ACC112 (cell line): ENCODE data around the gene LIF.

ENCODE experiments used
- H2AFZ ChIP-seq: fragments of 200-600 bp; sonication (generic); one replicate; pipeline ENCODE4 v1.6.0; 2017; ENCODE audit warnings: antibody characterized with exemption, low read length; ENCODE audit not compliant: unreplicated experiment
- H3K27ac ChIP-seq: fragments of 200-600 bp; sonication (generic); 2 replicates; pipeline ENCODE4 v1.5.1; 2014; ENCODE audit warnings: low read depth, mild to moderate bottlenecking, antibody characterized with exemption, low read length, moderate library complexity
- H3K27me3 ChIP-seq: fragments of 200-600 bp; sonication (generic); 2 replicates; pipeline ENCODE4 v1.6.1; 2014; ENCODE audit warnings: mild to moderate bottlenecking, antibody characterized with exemption, low read length, moderate library complexity, mixed read lengths; ENCODE audit not compliant: insufficient read depth
- H3K36me3 ChIP-seq: fragments of 200-600 bp; sonication (generic); 2 replicates; pipeline ENCODE4 v1.6.1; 2016; ENCODE audit warnings: mild to moderate bottlenecking, antibody characterized with exemption, low read length, moderate library complexity, mixed read lengths; ENCODE audit not compliant: insufficient read depth
- H3K4me1 ChIP-seq: fragments of 200-600 bp; sonication (generic); one replicate; pipeline ENCODE4 v1.6.1; 2016; ENCODE audit warnings: low read length, mixed read lengths; ENCODE audit not compliant: insufficient read depth, unreplicated experiment, control insufficient read depth
- H3K4me3 ChIP-seq: fragments of 200-600 bp; sonication (generic); 2 replicates; pipeline ENCODE4 v1.5.1; 2014; ENCODE audit warnings: mild to moderate bottlenecking, low read depth, low read length
- H3K79me2 ChIP-seq: fragments of 200-600 bp; sonication (generic); one replicate; pipeline ENCODE4 v1.6.0; 2016; ENCODE audit warnings: low read length; ENCODE audit not compliant: control insufficient read depth, unreplicated experiment, insufficient read depth

The LIF gene

DNA sequence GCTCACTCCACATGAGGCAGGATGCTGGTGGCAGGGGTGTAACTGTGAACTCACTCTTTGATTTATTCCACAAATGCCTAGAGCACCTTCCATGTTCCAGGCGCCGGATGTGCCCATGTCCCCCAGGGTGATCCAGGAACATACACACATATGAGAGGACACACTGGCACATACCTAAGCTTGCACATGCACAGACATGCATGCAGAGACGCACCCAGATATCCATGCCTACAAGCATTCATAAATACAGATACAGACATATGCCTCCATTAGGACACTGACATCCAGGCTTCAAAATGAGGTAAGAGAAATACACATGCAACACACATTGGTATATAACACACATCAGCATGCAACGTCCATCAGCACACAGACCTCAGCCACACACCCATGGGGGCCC is 15.6 kb upstream of the LIF start:
- H3K4me3 ChIP-seq, result no peak overlapping the region
- no peak overlapping the region for H3K27ac ChIP-seq
- no peaks in the 10 kb centered on the region for H3K27me3 ChIP-seq
- H2AFZ ChIP-seq, result no peak overlapping the region
- H3K36me3 ChIP-seq, result no peaks in the 10 kb centered on the region
- no peaks in the 10 kb centered on the region for H3K79me2 ChIP-seq
- no peaks in the 10 kb centered on the region for H3K4me1 ChIP-seq

DNA sequence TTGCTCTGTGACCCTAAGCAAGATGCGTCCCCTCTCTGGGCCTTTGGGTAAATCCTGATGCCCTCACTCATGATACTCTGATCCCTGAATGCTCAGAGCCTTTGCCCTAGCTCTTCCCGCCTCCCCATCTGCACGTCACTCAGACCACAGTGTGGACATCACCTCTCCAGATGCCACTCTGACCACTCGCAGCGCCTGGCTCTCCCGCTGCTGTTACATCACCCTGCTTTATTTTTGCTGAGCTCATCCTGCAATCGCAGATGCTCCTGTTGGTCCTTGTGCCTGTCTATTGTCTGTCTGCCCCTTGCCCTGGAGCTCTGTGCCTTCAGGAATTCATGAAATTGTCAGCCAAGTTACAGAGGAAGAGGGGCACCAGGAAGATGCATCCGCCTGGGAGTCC is 14.6 kb upstream of the LIF start:
- Histone ChIP-seq H3K4me3 (no peak overlapping the region), H3K27ac (no peak overlapping the region), H3K4me1 (no peaks in the 10 kb centered on the region), H3K79me2 (no peaks in the 10 kb centered on the region), H3K36me3 (no peaks in the 10 kb centered on the region), H3K27me3 (no peaks in the 10 kb centered on the region), H2AFZ (no peak overlapping the region)

DNA sequence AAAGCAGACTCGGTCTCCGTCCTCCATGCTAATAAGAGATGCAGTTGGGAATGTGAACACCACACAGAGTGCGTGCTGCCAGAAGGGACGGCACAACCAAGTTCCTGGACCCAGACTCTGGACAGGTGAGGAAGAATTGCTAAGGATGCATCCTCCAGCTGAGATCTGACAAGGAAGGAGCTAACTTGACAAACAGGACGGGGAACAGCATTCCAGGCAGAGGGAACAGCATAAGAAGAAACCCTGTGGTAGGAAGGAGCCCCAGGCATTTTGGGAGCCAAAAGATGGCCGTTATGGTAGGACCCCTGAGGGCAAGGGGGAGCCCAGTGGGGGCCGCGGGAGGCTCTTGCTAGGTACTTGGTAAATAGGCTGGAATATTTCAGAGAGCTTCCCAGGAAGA is 14.1 kb upstream of the LIF start:
- Histone ChIP-seq H3K27ac (no peak overlapping the region), H3K4me3 (no peak overlapping the region), H3K27me3 (no peaks in the 10 kb centered on the region)

DNA sequence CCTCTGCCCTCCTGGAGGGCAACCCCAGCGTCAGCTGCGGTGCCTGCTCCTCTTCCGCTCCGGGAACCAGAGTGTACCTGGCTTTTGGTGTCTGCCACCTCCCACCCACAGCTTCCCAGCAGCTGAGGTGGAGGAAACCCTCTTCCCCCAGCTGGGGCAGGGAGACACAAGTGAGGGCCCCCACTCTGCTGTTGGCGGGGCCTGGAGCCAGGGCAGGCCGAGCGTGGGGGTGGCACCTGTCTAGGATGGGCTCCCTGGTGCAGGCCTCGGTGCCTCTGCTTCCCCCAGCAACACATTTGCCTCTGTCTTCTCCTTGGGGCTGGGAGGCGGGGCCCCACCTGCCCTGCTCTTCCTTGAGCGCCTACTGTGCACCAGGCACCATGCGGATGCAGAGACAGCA is 13.7 kb upstream of the LIF start:
- no peaks in the 10 kb centered on the region for H3K4me1 ChIP-seq
- H3K36me3 ChIP-seq, result no peaks in the 10 kb centered on the region
- H3K4me3 ChIP-seq, result no peak overlapping the region
- no peaks in the 10 kb centered on the region for H3K27me3 ChIP-seq
- no peak overlapping the region for H2AFZ ChIP-seq
- no peaks in the 10 kb centered on the region for H3K79me2 ChIP-seq
- no peak overlapping the region for H3K27ac ChIP-seq

More for the DNA sequence above, 14.1 kb upstream of the LIF start:
- H2AFZ ChIP-seq, result no peak overlapping the region
- H3K4me1 ChIP-seq, result no peaks in the 10 kb centered on the region
- H3K79me2 ChIP-seq, result no peaks in the 10 kb centered on the region
- no peaks in the 10 kb centered on the region for H3K36me3 ChIP-seq

DNA sequence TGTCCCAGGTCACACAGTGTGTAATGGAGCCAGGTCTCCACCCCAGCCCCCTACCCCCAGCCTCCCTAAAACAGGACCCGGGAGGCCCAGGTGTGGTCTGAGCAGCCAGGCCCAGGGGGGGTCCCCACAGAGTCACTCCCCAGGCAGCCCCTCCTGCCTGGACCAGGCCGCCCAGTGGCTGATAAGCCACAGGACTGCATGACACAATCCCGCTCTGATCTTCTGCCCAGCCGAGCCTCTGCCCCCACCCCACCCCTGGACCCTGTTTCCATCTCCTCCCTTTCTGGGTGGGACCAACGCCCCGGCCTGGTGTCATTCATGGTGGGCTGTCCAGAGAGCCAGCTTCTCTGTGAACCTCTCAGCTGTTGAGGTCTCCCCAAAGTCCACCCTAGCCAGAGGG is 7.8 kb upstream of the LIF start:
- H3K79me2 ChIP-seq, result no peaks in the 10 kb centered on the region
- no peaks in the 10 kb centered on the region for H3K36me3 ChIP-seq
- H3K4me1 ChIP-seq, result peaks cover 33% of the 10 kb centered on the region
- no peaks in the 10 kb centered on the region for H3K27me3 ChIP-seq
- no peak overlapping the region for H3K4me3 ChIP-seq
- no peak overlapping the region for H3K27ac ChIP-seq
- H2AFZ ChIP-seq, result no peak overlapping the region

DNA sequence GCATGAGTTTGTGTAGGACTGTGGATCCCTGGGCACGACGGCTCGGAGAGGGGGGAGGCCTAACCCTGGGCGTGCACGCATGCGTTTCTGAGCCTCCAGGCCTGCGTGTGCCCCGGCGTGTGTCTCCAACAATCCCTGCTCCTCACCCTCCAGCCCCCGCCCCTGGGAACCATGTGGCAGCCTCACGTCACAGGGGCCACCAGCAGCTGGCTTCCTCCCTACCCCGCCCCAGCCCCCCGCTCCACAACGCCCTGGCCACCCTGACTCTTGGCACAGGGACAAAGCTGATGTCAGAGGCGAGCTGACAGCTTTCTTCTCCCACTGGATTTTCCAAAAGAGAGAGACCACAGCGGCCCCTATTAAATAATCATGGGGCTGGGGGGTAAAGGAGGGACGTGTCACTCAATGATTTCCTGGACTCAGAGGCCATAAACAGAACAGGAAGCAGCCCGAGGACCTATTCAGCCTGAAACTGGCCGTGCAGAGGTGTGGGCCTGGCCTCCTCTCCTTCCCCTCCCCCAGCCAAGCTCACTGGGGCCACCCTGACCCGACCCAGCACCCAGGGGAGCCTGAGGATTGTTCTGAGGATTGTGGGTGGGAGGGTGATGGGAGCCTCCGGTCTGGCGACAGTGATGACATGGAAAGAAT is 6.8 kb upstream of the LIF start:
- Histone ChIP-seq H3K79me2 (no peaks in the 10 kb centered on the region), H3K36me3 (no peaks in the 10 kb centered on the region), H2AFZ (no peak overlapping the region), H3K27me3 (no peaks in the 10 kb centered on the region), H3K4me3 (no peak overlapping the region), H3K27ac (no peak overlapping the region), H3K4me1 (peaks cover 43% of the 10 kb centered on the region)

DNA sequence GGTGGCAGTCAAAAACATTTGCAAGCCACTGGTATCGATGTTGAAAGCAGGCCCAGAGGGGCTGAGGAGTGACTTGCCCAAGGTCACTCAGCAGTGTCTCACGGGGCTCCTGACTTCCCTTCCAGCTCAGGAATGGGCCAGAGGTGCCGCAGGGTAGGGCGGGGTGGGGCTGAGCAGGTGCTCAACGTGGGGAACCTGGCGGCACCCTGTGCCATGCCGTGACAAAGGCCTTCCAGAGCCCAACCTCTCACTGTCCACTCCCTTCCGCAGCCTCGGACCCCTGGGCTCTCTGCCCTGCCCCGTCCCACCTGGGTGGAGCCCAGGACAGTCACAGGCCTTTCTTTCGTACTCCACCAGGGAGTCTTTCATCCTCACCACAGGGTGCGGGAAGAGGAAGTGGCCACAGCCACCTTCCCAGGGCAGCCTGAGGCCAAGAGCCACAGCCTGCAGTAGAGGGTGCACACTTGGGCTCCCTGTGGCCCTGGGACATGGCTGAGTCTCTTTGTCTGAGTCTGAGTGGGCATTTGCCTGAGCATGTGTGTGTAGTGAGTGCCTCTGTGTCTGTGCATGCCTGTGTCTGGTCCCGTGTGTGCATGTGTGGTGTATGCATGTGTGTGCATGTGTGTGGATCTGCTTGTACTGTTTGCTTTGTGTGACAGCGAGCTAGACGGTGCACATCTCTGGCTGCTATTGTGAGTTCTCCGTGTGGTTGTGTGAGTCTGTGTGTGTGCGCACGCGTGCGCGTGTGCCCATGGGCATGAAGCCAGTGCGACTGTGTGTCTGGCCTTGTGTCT is 6.0 kb upstream of the LIF start:
- Histone ChIP-seq H3K27ac (peak overlapping the region; percentile 87; the same call in 1 of the 2 replicates), H3K4me3 (no peak overlapping the region), H3K79me2 (peaks cover 3% of the 10 kb centered on the region), H3K36me3 (no peaks in the 10 kb centered on the region), H2AFZ (no peak overlapping the region), H3K27me3 (no peaks in the 10 kb centered on the region), H3K4me1 (peaks cover 49% of the 10 kb centered on the region)

DNA sequence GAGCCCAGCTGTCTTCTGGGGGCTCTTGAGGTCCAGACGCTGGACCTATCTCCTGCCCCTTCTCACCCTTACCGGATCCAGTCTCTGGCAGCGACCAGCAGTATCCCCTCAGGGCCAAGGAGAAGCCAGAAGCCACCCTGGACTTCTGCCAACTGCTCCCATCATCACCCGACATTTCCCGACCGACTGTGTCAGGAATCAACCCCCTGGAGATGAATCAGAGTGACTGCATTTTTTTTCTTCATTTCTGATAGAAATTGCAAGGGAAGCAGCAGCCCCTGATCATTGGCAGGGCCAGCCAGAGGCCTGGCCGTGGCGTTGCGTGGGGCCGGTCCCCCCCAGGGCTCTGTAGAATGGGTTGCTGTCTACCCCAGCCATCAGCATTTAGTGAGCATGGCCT is 5.2 kb upstream of the LIF start:
- Histone ChIP-seq H3K27me3 (no peaks in the 10 kb centered on the region), H2AFZ (no peak overlapping the region), H3K4me3 (no peak overlapping the region), H3K36me3 (no peaks in the 10 kb centered on the region), H3K4me1 (peaks cover 58% of the 10 kb centered on the region), H3K27ac (peak overlapping the region; percentile 87), H3K79me2 (peaks cover 9% of the 10 kb centered on the region)

DNA sequence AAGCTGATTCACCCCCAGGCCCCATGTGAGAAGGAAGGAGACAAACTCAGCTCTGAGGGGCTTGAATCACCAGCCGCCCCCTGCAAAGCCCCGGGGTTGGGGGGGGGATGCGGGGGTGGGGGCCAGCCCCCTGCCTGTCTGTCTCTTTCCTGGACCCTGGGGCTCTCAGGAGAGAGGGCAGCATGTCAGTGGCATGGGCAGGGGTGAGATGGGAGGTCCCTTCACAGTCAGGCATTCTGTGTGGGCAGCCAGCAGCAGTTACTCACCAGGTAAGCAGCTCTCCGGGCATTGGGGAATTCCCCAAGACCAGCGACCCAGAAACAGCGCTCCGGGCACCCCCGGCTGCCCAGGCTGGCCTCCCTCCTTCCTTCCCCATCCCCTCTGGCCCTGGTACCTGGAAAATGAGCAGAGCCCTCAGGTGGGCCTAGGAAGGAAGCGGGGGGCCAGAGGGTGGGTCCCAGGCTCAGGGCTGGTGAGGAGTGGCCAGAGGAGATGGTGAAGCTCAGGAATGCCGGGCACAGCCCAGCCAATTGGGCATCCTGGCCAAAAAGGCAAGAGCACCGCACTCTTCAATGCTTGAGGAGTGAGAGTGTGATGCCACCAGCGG is 4.2 kb upstream of the LIF start:
- H3K79me2 ChIP-seq, result peaks cover 13% of the 10 kb centered on the region
- no peaks in the 10 kb centered on the region for H3K36me3 ChIP-seq
- no peaks in the 10 kb centered on the region for H3K27me3 ChIP-seq
- peaks cover 58% of the 10 kb centered on the region for H3K4me1 ChIP-seq
- H2AFZ ChIP-seq, result no peak overlapping the region
- peak overlapping the region; percentile 87 for H3K27ac ChIP-seq
- no peak overlapping the region for H3K4me3 ChIP-seq

DNA sequence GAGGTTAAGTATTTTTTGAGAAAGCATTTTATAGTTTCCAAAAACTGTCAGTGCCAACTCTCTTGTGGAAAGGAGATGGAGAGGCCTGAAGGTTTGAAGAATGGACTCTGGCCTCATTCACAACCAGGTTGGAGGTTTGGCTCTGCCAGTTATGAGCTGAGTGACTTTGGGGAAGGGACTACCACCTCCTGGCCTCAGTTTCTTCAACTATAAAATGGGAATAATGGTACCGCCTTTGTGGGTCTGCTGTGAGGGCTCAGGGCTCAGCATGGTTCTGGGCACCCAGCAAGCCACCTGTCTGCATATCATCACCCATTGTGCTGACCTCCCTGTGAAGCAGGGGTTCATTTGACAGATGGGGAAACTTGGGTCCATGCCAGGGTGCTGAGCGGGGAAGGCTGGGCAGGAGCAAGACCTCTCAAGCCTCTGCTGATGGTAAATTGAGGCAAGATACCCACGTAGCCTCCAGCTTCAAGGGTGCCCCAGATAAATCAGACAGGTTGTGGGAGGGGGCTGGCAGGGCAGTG is 3.5 kb upstream of the LIF start:
- Histone ChIP-seq H3K27me3 (no peaks in the 10 kb centered on the region), H2AFZ (no peak overlapping the region), H3K36me3 (no peaks in the 10 kb centered on the region), H3K27ac (peak overlapping the region; percentile 87), H3K4me3 (no peak overlapping the region), H3K4me1 (peaks cover 62% of the 10 kb centered on the region), H3K79me2 (peaks cover 20% of the 10 kb centered on the region)
